ENCODE measurements around the gene POLD3. TPM values are rescaled to one million over a fixed set of nuclear protein-coding genes. Genes with fewer than 3 reads are reported as not detected.

The POLD3 gene
- total RNA-seq, 3 donors from 2014 or later (not counting 1 experiment from before 2014, with no cell fraction given): 9.4 to 10.6 (median 9.6) TPM

DNA sequence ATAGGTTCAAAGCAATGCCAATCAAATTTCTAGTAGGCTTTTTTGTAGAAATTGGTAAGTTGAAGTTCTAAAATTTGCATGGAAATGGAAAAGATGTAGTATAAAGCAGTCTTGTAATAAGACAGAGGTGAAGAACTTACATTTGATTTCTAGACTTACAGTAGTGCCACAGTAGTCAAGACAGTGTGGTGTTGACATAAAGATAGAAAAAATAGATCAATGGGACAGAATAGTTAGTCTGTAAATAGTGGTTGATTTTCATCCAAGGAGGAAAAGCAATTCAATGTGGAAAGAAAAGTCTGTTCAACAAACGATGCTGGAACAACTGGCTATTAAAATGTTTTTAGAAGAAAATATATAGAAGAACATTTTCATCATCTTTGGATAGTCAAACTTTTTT is 70.9 kb downstream of the POLD3 start:
- WGBS (ENCODE audit: insufficient coverage): no CpG with 5 or more reads among the region's 1 CpG
- H3K36me3 Mint-ChIP-seq: peaks cover 10% of the 10 kb centered on the region
- no peak for ATAC-seq
- DNase-seq: no peak
- peaks cover 0 to 4% of the 10 kb centered on the region in 2 donors for H3K9me3 Mint-ChIP-seq
- H3K4me1 Mint-ChIP-seq: no peaks in the 10 kb centered on the region
- Histone ChIP-seq H3K4me1 (ENCODE audit: control insufficient read depth, insufficient read depth, low read length) (no peaks in the 10 kb centered on the region), H3K36me3 (ENCODE audit: control insufficient read depth, insufficient read depth, low read length) (no peaks in the 10 kb centered on the region), H3K27me3 (ENCODE audit: control insufficient read depth, insufficient read depth, low read length) (no peaks in the 10 kb centered on the region), H3K4me3 (ENCODE audit: low read length) (no peak overlapping the region), H3K9me3 (ENCODE audit: control insufficient read depth, insufficient read depth, low read length) (no peaks in the 10 kb centered on the region), H3K27ac (ENCODE audit: low read length) (no peak overlapping the region)
- no peaks in the 10 kb centered on the region for H3K27me3 Mint-ChIP-seq (ENCODE audit: low read depth in 2 of 2)
- no peak overlapping the region for H3K27ac Mint-ChIP-seq
- intact Hi-C loops (cut with micrococcal nuclease): no loop called here
- TF ChIP-seq, protein P1, sequence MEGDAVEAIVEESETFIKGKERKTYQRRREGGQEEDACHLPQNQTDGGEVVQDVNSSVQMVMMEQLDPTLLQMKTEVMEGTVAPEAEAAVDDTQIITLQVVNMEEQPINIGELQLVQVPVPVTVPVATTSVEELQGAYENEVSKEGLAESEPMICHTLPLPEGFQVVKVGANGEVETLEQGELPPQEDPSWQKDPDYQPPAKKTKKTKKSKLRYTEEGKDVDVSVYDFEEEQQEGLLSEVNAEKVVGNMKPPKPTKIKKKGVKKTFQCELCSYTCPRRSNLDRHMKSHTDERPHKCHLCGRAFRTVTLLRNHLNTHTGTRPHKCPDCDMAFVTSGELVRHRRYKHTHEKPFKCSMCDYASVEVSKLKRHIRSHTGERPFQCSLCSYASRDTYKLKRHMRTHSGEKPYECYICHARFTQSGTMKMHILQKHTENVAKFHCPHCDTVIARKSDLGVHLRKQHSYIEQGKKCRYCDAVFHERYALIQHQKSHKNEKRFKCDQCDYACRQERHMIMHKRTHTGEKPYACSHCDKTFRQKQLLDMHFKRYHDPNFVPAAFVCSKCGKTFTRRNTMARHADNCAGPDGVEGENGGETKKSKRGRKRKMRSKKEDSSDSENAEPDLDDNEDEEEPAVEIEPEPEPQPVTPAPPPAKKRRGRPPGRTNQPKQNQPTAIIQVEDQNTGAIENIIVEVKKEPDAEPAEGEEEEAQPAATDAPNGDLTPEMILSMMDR (IDR thresholded peaks at IDR 0.05): no peak
- H3K4me3 Mint-ChIP-seq: no peak overlapping the region

DNA sequence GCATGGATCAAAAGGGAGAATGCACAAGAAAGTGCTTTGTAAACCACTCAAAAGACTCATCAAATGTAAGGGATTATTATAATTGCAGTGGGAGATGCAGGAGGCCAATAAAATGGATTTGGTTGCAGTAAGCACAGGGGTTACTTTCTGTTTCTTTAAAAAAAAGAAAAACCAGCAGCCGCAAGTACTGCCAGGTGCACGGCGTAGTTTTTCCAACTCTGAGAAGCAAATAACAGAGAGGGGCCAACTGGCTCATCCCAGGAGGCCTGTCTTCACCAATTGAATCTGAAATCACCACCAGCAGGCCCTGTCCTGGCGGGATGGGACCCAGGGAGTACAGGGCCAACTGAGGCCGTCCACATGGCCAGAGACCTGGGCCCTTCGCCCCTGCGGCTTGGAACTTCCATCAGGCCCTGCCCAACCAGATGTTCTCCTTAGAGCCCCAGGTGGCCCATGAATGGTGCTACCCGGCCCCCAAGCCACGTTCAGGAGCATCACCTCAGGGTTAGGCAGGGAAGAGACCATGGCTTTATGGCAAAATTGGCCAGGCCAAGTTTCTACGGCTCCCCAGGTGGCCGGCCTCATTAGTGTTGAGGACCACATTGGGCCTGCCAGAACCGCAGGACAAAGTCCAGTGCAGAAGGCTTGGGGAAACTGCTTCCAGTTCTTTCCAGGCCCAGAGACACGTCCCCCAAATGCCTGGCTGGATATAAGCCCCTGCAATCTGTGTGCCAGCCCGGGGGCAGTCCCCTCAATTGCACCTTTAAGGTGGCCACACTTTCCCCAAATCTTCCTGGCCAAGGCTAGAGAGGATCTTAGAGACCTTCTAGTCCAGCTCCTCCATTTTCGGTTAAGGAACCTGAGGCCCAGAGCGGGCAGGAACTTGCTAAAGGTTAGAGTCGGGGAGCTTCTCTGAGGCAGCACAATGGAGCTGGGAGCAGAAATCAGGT is 77.1 kb downstream of the POLD3 start:
- no peaks in the 10 kb centered on the region for H3K36me3 Mint-ChIP-seq
- Histone ChIP-seq H3K4me1 (ENCODE audit: control insufficient read depth, insufficient read depth, low read length) (no peaks in the 10 kb centered on the region), H3K9me3 (ENCODE audit: control insufficient read depth, insufficient read depth, low read length) (no peaks in the 10 kb centered on the region), H3K4me3 (ENCODE audit: low read length) (no peak overlapping the region), H3K36me3 (ENCODE audit: control insufficient read depth, insufficient read depth, low read length) (no peaks in the 10 kb centered on the region), H3K27ac (ENCODE audit: low read length) (no peak overlapping the region), H3K27me3 (ENCODE audit: control insufficient read depth, insufficient read depth, low read length) (no peaks in the 10 kb centered on the region)
- intact Hi-C loops (cut with micrococcal nuclease): no loop called here
- TF ChIP-seq, protein P1 (IDR thresholded peaks at IDR 0.05): no peak
- H3K9me3 Mint-ChIP-seq: no peaks in the 10 kb centered on the region
- H3K4me1 Mint-ChIP-seq: no peaks in the 10 kb centered on the region
- DNase-seq (no peak), ATAC-seq (no peak)
- no peak overlapping the region for H3K4me3 Mint-ChIP-seq
- H3K27ac Mint-ChIP-seq: no peak overlapping the region
- H3K27me3 Mint-ChIP-seq (ENCODE audit: low read depth in 2 of 2): no peaks in the 10 kb centered on the region
- 96% methylated on average over 17 of the region's 17 CpGs for WGBS (ENCODE audit: insufficient coverage)

DNA sequence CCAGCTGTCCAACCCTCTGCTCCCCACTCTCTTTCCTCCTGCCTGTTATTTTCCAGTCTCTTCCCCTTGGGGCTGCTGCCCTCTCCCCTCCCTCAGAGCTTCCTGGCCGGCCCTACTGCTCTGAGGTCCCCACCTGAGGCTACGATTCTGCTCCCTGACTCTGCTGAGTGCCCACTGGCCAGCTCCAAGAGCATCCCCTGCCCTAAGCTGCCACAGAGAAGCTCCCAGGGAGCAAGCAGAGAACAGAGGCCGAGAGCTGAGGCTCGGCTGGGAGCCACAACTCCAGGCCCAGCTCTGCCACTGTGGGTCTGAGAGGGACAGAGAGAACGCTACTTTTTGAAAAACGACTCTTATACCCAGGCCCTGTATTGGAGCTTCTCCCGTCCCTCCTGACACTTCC is 77.8 kb downstream of the POLD3 start:
- TF ChIP-seq, protein P1 (IDR thresholded peaks at IDR 0.05): no peak
- intact Hi-C loops (cut with micrococcal nuclease): no loop called here
- H3K27me3 ChIP-seq (ENCODE audit: control insufficient read depth, insufficient read depth, low read length): no peaks in the 10 kb centered on the region
- Mint-ChIP-seq H3K27me3 (ENCODE audit: low read depth in 2 of 2) (no peaks in the 10 kb centered on the region), H3K4me3 (no peak overlapping the region), H3K27ac (no peak overlapping the region), H3K36me3 (no peaks in the 10 kb centered on the region), H3K9me3 (no peaks in the 10 kb centered on the region), H3K4me1 (no peaks in the 10 kb centered on the region)
- DNase-seq (no peak), ATAC-seq (no peak)
- H3K9me3 ChIP-seq (ENCODE audit: control insufficient read depth, insufficient read depth, low read length): no peaks in the 10 kb centered on the region
- H3K36me3 ChIP-seq (ENCODE audit: control insufficient read depth, insufficient read depth, low read length): no peaks in the 10 kb centered on the region
- H3K4me3 ChIP-seq (ENCODE audit: low read length): no peak overlapping the region
- WGBS (ENCODE audit: insufficient coverage): 92% methylated on average over 7 of the region's 7 CpGs
- H3K27ac ChIP-seq (ENCODE audit: low read length): no peak overlapping the region
- no peaks in the 10 kb centered on the region for H3K4me1 ChIP-seq (ENCODE audit: control insufficient read depth, insufficient read depth, low read length)
